GM10266 (cell line): ENCODE data around the gene C2CD4D.

Source experiments
- DNase-seq: peaks from one replicate; pipeline ENCODE4 v3.0.0; 2012; ENCODE audit errors: extremely low spot score
- TF ChIP-seq, protein P1 (sequence below): IDR thresholded peaks from 2 replicates; pipeline ENCODE4 v1.5.1; 2012; ENCODE audit warnings: mild to moderate bottlenecking, low read depth; ENCODE audit not compliant: control insufficient read depth, insufficient read depth; ENCODE audit errors: missing control alignments

Gene C2CD4D

DNA sequence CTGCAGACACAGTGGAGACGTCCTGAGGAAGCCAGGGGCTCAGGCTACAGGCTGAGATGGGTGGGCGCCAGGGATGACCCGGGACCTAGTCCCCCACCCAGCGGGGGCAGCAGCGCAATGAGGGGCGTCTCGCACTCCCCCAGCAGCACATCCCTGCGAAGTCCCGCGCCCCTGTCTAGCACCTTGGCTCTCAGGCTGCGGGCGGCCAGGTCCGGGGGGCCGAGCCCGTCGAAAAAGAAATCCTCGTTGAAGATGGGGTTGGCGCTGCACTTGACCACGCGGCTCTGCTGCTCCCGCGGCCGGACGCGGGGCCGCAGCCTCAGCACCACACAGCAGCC, 1.8 kb downstream of the C2CD4D start:
- TF ChIP-seq, protein P1, sequence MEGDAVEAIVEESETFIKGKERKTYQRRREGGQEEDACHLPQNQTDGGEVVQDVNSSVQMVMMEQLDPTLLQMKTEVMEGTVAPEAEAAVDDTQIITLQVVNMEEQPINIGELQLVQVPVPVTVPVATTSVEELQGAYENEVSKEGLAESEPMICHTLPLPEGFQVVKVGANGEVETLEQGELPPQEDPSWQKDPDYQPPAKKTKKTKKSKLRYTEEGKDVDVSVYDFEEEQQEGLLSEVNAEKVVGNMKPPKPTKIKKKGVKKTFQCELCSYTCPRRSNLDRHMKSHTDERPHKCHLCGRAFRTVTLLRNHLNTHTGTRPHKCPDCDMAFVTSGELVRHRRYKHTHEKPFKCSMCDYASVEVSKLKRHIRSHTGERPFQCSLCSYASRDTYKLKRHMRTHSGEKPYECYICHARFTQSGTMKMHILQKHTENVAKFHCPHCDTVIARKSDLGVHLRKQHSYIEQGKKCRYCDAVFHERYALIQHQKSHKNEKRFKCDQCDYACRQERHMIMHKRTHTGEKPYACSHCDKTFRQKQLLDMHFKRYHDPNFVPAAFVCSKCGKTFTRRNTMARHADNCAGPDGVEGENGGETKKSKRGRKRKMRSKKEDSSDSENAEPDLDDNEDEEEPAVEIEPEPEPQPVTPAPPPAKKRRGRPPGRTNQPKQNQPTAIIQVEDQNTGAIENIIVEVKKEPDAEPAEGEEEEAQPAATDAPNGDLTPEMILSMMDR: no peak
- no peak for DNase-seq

DNA sequence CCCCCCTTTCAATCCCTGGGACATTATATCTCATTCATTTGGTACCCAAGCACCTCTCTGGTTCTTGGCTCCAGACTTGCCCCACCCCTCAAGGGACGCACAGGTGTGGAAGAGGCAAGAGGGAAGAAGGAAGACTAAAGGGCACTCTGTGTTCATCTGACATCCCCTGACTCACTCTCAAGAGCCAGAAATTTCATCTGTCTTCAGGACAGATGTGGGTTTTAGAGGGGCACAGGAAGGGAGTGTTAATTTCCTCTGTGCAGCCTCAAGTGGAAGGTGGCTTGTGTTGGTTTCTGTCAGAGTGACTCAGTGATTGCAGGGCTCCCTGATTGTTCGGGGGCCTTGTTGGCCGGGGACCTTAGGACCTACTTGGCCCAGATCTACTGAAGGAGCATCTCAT, 2.4 kb downstream of the C2CD4D start:
- DNase-seq: no peak
- TF ChIP-seq, protein P1: no peak

DNA sequence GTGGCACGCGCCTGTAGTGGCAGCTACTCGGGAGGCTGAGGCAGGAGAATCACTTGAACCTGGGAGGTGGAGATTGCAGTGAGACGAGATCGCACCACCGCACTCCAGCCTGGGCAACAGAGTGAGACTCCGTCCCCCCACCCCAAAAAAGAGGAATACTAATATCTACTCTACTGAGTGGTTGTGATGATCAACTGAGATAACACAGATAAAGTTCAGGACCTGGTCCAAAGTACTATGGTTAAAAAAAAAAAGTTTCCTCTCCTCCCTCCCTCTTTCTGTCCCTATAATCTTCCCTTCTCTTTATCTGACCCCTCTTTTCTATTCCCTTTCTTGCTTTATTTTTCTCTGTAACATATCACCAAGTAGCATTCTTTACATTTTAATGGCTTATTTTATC, 4.0 kb downstream of the C2CD4D start:
- TF ChIP-seq, protein P1: no peak
- no peak for DNase-seq

DNA sequence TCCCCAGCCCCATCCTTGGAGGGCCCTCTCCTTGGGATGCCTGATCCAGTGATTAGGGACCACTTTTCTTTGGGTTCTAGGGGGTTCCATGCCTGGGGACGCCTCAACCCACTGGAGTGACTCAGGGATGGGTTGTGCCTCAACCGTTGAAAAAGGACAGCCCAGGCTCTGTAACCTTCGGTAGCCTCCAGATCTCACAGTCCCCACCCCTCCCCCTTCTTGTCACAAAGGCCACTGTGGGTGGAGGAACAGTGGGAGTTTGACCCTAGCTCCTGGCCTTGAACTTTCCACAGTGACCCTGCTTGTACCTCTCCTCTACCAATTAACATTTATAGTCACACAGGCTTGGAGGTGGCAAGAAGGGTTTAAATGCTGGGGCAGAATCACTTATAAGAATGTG, 5.4 kb downstream of the C2CD4D start:
- DNase-seq: no peak
- TF ChIP-seq, protein P1: no peak

DNA sequence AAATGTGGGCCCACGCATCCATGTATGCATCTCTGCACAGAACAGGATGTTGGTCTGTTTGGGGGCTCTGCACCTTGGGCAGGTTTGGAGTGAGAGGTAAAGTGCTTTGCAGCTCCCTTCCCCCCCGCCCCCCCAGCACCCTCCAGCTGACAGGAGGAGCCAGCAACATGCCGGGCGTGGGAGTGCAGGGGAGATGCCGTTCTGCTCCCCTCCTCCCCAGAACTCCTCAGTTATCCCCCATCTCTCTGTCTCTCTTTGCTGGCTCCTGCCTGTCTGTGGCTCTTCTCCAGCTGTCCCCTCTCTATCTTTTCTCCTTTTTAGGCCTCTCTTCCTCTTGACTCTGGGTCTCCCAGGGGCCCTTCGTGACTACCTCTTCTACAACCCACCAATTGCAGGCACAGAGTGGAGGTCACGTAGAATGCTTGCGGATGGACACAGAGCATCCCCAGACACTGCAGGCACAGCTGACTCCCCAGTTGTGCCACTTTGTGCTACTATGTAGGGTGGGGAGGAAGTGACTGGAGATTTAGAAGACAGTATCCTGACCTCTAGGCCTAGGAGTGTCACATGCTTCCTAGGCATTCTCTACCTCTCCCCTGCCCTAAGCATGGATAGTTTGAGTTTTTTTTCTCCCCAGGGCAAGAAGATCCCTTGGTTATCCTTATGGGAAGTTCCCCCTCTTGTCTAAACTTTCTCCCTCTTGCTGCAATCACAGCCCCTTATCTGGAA, 6.3 kb downstream of the C2CD4D start:
- TF ChIP-seq, protein P1: no peak
- no peak for DNase-seq

DNA sequence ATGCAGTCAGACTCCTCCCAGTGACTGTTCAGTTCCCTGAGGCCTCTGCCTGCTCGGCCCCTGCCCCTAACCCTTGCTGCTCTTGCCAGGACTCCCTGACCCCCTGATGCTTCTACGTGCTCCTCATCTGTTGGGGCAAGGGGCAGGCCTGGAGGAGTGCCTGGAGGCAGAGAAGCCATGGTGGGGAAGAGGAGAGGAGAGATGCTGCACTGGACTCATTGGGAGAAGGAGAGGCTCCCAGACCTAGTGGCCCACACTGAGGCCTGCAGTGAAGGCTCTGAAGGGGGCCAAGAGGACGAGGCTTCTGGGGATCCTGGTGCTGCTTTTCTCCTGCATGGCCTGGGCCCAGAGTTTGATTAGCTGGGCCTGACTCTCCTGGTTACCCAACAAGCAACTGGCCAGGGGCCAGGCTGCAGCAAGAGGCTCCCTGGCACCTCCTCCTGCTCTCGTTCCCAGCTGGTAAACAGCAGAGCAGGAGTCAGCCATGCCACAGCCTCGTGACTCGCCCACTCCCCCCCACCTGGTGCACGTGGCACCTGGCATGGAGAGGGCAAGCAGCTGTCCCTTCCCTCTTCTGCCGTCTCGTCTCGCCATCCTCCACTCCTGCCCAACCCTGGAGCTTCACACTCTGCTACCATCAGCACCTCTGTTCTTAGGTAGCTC, 7.2 kb downstream of the C2CD4D start:
- TF ChIP-seq, protein P1: no peak
- DNase-seq: no peak

DNA sequence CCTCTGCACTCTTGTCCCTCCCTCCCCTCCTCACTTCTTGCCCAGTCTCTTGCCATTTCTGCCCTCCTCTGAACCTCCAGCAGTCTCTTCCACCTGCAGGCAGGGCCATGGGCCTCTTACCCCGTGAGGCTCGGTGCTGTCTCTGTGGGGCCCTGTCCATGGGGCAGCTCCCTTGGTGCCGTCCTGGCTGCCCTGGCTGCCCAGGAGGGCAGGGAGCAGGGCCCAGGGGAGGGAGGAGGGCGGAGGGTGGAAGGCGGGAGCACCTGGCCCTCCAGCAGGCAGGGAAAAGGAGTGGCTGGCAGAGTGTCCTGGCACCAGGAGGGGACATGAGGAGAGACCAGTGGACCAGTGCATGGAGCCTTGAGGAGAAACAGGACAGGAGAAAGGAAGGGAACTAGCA, 8.0 kb downstream of the C2CD4D start, which contains the start of gene RORC:
Gene RORC, minus strand, starts transcription at position 198 of the 400 bp plus-strand sequence. Its CDS starts 38 bp downstream, at position 160.
- DNase-seq: no peak
- TF ChIP-seq, protein P1: no peak
